ENCODE measurements around the gene GPHA2.

Gene GPHA2

GRCh38 chr11:64892838-64893193 is 42.9 kb downstream of the GPHA2 start:
- no peak overlapping the region for H3K4me3 ChIP-seq (ENCODE audit: low read depth, low read length)

GRCh38 chr11:64892411-64892831 is 43.3 kb downstream of the GPHA2 start:
- no peak overlapping the region for H3K4me3 ChIP-seq (ENCODE audit: low read depth, low read length)

- H3K4me3 ChIP-seq (ENCODE audit: low read depth, low read length): no peak overlapping the region
Measured at GRCh38 chr11:64891880-64892279, 43.8 kb downstream of the GPHA2 start.

- H3K4me3 ChIP-seq (ENCODE audit: low read depth, low read length): no peak overlapping the region
Measured at GRCh38 chr11:64891215-64891848, 44.4 kb downstream of the GPHA2 start.

GRCh38 chr11:64890522-64890939 is 45.2 kb downstream of the GPHA2 start:
- H3K4me3 ChIP-seq (ENCODE audit: low read depth, low read length): no peak overlapping the region

- no peak overlapping the region for H3K4me3 ChIP-seq (ENCODE audit: low read depth, low read length)
Measured at GRCh38 chr11:64888729-64889511, 46.8 kb downstream of the GPHA2 start.

GRCh38 chr11:64888406-64888728 is 47.3 kb downstream of the GPHA2 start:
- H3K4me3 ChIP-seq (ENCODE audit: low read depth, low read length): no peak overlapping the region

- no peak overlapping the region for H3K4me3 ChIP-seq (ENCODE audit: low read depth, low read length)
Measured at GRCh38 chr11:64887757-64888405, 47.8 kb downstream of the GPHA2 start.

- H3K4me3 ChIP-seq (ENCODE audit: low read depth, low read length): no peak overlapping the region
Measured at GRCh38 chr11:64887234-64887756, 48.4 kb downstream of the GPHA2 start.

GRCh38 chr11:64885367-64886286 is 50.1 kb downstream of the GPHA2 start:
- no peak overlapping the region for H3K4me3 ChIP-seq (ENCODE audit: low read depth, low read length)

Measured in iPS-11a (cell line).